GM12873 (cell line): ENCODE results near the gene FOXP1.

ENCODE experiments used
- TF ChIP-seq, protein P1 (sequence below): IDR thresholded peaks from 2 replicates; pipeline ENCODE4 v1.5.1; 2012; ENCODE audit warnings: low read depth, mild to moderate bottlenecking, moderate library complexity, low read length, control low read depth; ENCODE audit not compliant: insufficient read depth; ENCODE audit errors: missing control alignments

FOXP1 gene

DNA sequence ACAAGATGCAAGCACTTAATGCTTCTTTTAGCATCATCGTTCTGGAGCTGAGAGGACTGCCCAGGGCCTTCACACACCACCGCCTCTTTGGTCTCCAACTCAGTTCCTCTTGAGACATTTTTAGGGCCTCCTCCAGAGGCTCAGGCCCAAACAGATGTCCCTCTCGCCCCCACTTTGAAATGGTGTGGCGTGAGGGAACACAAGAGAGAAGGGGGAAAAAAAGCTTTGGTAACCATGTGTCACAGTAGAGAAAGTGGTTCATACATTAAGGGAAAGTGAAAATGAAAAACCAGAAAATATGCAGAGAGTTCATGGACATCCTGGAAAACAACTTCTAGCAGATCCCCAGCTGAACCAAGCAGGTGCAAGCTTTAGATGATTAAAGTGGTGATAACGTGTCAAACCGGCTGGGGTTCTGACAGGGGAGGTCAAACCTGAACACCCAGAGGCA lies 33.1 kb upstream of the FOXP1 start:
- TF ChIP-seq, protein P1, sequence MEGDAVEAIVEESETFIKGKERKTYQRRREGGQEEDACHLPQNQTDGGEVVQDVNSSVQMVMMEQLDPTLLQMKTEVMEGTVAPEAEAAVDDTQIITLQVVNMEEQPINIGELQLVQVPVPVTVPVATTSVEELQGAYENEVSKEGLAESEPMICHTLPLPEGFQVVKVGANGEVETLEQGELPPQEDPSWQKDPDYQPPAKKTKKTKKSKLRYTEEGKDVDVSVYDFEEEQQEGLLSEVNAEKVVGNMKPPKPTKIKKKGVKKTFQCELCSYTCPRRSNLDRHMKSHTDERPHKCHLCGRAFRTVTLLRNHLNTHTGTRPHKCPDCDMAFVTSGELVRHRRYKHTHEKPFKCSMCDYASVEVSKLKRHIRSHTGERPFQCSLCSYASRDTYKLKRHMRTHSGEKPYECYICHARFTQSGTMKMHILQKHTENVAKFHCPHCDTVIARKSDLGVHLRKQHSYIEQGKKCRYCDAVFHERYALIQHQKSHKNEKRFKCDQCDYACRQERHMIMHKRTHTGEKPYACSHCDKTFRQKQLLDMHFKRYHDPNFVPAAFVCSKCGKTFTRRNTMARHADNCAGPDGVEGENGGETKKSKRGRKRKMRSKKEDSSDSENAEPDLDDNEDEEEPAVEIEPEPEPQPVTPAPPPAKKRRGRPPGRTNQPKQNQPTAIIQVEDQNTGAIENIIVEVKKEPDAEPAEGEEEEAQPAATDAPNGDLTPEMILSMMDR: no peak

DNA sequence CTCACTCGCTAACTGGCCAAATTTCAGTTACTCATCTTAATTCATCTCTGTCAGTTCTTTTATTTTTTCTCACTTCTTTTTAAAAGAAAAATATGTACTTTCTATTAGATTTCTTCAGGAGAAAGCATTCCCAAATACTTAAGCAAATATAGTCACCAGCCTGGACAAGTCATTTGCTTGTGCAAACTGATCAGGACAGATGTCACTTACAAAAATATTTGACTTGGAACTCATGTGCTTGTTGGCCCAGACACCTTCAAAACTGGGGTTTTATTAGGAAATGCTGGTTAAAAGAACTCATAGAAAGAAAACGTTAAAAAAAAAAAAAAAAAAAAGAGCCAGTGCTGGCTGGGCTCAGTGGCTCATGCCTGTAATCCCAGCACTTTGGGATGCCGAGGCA lies 31.3 kb upstream of the FOXP1 start:
- TF ChIP-seq, protein P1: no peak

GRCh38 chr3:71614426-71614825 lies 30.9 kb upstream of the FOXP1 start:
- TF ChIP-seq, protein P1: no peak

- TF ChIP-seq, protein P1: no peak
These were observed 27.6 kb upstream of the FOXP1 start for GRCh38 chr3:71611099-71611498.

GRCh38 chr3:71607364-71607763 lies 23.8 kb upstream of the FOXP1 start:
- TF ChIP-seq, protein P1: no peak

GRCh38 chr3:71606582-71606981 lies 23.1 kb upstream of the FOXP1 start:
- TF ChIP-seq, protein P1: no peak

- TF ChIP-seq, protein P1: no peak
These were observed 18.7 kb upstream of the FOXP1 start for GRCh38 chr3:71602256-71602655.
